OCI-M1 (cell line): ENCODE results near the gene PRRT4.

Source experiments
- DNase-seq: peaks from one replicate; lab custom pipeline; 2025; lab: John Stamatoyannopoulos, UW

PRRT4 gene

GRCh38 chr7:128361411-128362379 is at the start of gene PRRT4:
PRRT4 (minus strand) TSS chr7:128361690.
- peak; percentile 16 for DNase-seq

GRCh38 chr7:128410451-128410753 is 48.9 kb upstream of the PRRT4 start:
- DNase-seq, result no peak

GRCh38 chr7:128409596-128410450 is 48.3 kb upstream of the PRRT4 start, which contains the start of gene IMPDH1:
IMPDH1 (minus strand) TSS chr7:128409982; CDS start chr7:128409901, 81 bp downstream.
- peak; percentile 60 for DNase-seq

- DNase-seq, result no peak
These were observed 47.5 kb upstream of the PRRT4 start for GRCh38 chr7:128408709-128409595.

GRCh38 chr7:128407751-128408708 is 46.5 kb upstream of the PRRT4 start:
- DNase-seq, result no peak

GRCh38 chr7:128407233-128407589 is 45.7 kb upstream of the PRRT4 start:
- no peak for DNase-seq

GRCh38 chr7:128406314-128407232 is 45.1 kb upstream of the PRRT4 start:
- DNase-seq, result peak; percentile 40

GRCh38 chr7:128405471-128406313 is 44.2 kb upstream of the PRRT4 start:
- peak; percentile 27 for DNase-seq

GRCh38 chr7:128404886-128405470 is 43.5 kb upstream of the PRRT4 start:
- DNase-seq, result no peak

GRCh38 chr7:128404143-128404681 is 42.7 kb upstream of the PRRT4 start:
- no peak for DNase-seq

- no peak for DNase-seq
These were observed 42.2 kb upstream of the PRRT4 start for GRCh38 chr7:128403676-128404075.

- no peak for DNase-seq
These were observed 40.9 kb upstream of the PRRT4 start for GRCh38 chr7:128402356-128402755.

GRCh38 chr7:128400566-128400965 is 39.1 kb upstream of the PRRT4 start:
- no peak for DNase-seq

- no peak for DNase-seq
These were observed 38.5 kb upstream of the PRRT4 start for GRCh38 chr7:128399991-128400390.

GRCh38 chr7:128398841-128399135 is 37.3 kb upstream of the PRRT4 start:
- no peak for DNase-seq

GRCh38 chr7:128398016-128398840 is 36.7 kb upstream of the PRRT4 start:
- peak; percentile 51 for DNase-seq

- DNase-seq, result no peak
These were observed 34.9 kb upstream of the PRRT4 start for GRCh38 chr7:128396357-128396756.
